OCI-LY7 (cell line): ENCODE data around the gene RBM19. TPM values are rescaled to one million over a fixed set of nuclear protein-coding genes. Genes with fewer than 3 reads are reported as not detected.
"Not testable (repeated sequence)": the region's sequence is repeated elsewhere in the genome, so short reads cannot be mapped to it uniquely, and the experiment has no call there.

Source experiments
- BruUV-seq: library from RNA; stranded (reverse); fragments of 400-500 nt; replicated peaks from 2 replicates; lab custom pipeline; 2021; lab: Mats Ljungman, UMichigan
- CTCF ChIA-PET: fragments of 300-600 bp; sonication (Branson Sonifier 250); formaldehyde crosslinking; loops from one replicate; lab custom pipeline; 2022; ENCODE audit warnings: antibody characterized with exemption; ENCODE audit not compliant: unreplicated experiment; lab: Charles Lee
- POLR2A ChIA-PET: fragments of 300-600 bp; sonication (Branson Sonifier 250); formaldehyde crosslinking; loops from one replicate; lab custom pipeline; 2022; ENCODE audit warnings: antibody characterized with exemption; lab: Charles Lee
- DNase-seq: peaks from one replicate; pipeline ENCODE4 v3.0.0-alpha.2; 2015; ENCODE audit warnings: low spot score
- H2AFZ ChIP-seq: fragments of 200-600 bp; sonication (generic), shearing (Covaris generic); 2 replicates; pipeline ENCODE4 v1.6.1; 2014; ENCODE audit warnings: mild to moderate bottlenecking, antibody characterized with exemption, low read length, moderate library complexity
- H3K27ac ChIP-seq: fragments of 200-600 bp; sonication (generic); 2 replicates; pipeline ENCODE4 v1.5.1; 2014; ENCODE audit warnings: mixed run types, low read depth, mild to moderate bottlenecking, moderate library complexity, low read length, inconsistent platforms; ENCODE audit not compliant: poor library complexity, severe bottlenecking
- H3K36me3 ChIP-seq: fragments of 200-600 bp; sonication (generic); 2 replicates; pipeline ENCODE4 v1.6.1; 2014; ENCODE audit warnings: mild to moderate bottlenecking, antibody characterized with exemption, low read length, moderate library complexity, mixed read lengths; ENCODE audit not compliant: insufficient read depth
- H3K4me1 ChIP-seq: fragments of 200-600 bp; sonication (generic); 2 replicates; pipeline ENCODE4 v1.5.1; 2014; ENCODE audit warnings: mild to moderate bottlenecking, low read length; ENCODE audit not compliant: insufficient read depth, poor library complexity, severe bottlenecking
- H3K4me2 ChIP-seq: fragments of 200-600 bp; sonication (generic); 2 replicates; pipeline ENCODE4 v1.6.1; 2014; ENCODE audit warnings: mild to moderate bottlenecking, low read length
- H3K4me3 ChIP-seq: fragments of 200-600 bp; sonication (generic); 2 replicates; pipeline ENCODE4 v1.5.1; 2014; ENCODE audit warnings: mild to moderate bottlenecking, low read depth, low read length; ENCODE audit not compliant: poor library complexity, severe bottlenecking
- H3K79me2 ChIP-seq: fragments of 200-600 bp; sonication (generic); 2 replicates; pipeline ENCODE4 v1.6.1; 2016; ENCODE audit warnings: low read depth, mild to moderate bottlenecking, low read length, moderate library complexity, mixed read lengths; ENCODE audit not compliant: insufficient read depth
- H3K9me2 ChIP-seq: fragments of 200-600 bp; sonication (generic); 2 replicates; pipeline ENCODE4 v1.6.1; 2016; ENCODE audit warnings: mild to moderate bottlenecking, low read length, mixed read lengths; ENCODE audit not compliant: insufficient read depth
- H3K9me3 ChIP-seq: fragments of 200-600 bp; sonication (generic); 2 replicates; pipeline ENCODE4 v1.6.1; 2014; ENCODE audit warnings: mild to moderate bottlenecking, mixed run types, low read length, mixed read lengths
- H4K20me1 ChIP-seq: fragments of 200-600 bp; sonication (generic); 2 replicates; pipeline ENCODE4 v1.6.1; 2014; ENCODE audit warnings: mild to moderate bottlenecking, antibody characterized with exemption, low read length, moderate library complexity, mixed read lengths; ENCODE audit not compliant: insufficient read depth
- EZH2phosphoT487 ChIP-seq: fragments of 200-600 bp; sonication (generic); IDR thresholded peaks from 2 replicates; pipeline ENCODE4 v1.6.1; 2018; ENCODE audit warnings: low read depth, borderline replicate concordance, mild to moderate bottlenecking, mixed run types, antibody characterized with exemption, low read length, moderate library complexity, mixed read lengths
- intact Hi-C: fragments of 100-400 bp; cut with micrococcal nuclease; formaldehyde crosslinking; loops from one replicate; pipeline ENCODE4 v1.10.0; 2022; ENCODE audit not compliant: unreplicated experiment
- total RNA-seq, 2 experiments: library from RNA; depleted of rRNA in 1 of 2; stranded (reverse); fragments of >200 nt in 1 of 2; shearing (Covaris generic) in 1 of 2; gene quantifications; 2 replicates each; pipeline ENCODE4 v1.2.3, GENCODE V29; 2014 to 2022
- TF ChIP-seq, protein P1 (sequence below): fragments of 200-600 bp; sonication (generic); conservative IDR thresholded peaks from 2 replicates; pipeline ENCODE4 v1.5.1; 2014; ENCODE audit warnings: mild to moderate bottlenecking, antibody characterized with exemption, low read length, moderate library complexity, mixed read lengths

RBM19 gene
- total RNA-seq, 2 experiments from 2014 or later, result 37.8 to 46.2 TPM

DNA sequence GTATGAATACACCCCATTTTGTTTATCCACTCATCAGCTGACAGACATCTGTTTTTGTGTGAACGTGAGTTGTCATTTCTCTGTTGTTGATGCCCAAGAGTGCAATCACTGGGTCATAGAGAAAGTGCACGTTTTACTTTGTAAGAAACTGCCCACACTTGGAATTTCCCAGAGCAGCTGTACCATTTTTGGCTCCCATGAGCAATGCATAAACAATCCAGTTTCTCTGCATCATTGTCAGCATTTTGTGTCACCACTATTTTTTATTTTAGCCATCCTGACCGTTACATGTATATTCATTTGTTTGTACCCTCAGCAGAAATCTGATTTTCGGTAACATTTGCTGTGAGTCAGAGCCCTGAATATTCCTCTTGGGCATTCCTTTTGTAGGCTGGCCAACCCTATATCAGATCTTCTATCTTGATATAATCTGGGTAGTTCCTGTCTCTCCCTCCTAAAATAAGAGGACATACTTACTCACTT, 62.7 kb downstream of the RBM19 start:
- H3K4me3 ChIP-seq, result no peak overlapping the region
- no peaks in the 10 kb centered on the region for H3K9me3 ChIP-seq
- intact Hi-C loops, result no loop called here
- TF ChIP-seq, protein P1, sequence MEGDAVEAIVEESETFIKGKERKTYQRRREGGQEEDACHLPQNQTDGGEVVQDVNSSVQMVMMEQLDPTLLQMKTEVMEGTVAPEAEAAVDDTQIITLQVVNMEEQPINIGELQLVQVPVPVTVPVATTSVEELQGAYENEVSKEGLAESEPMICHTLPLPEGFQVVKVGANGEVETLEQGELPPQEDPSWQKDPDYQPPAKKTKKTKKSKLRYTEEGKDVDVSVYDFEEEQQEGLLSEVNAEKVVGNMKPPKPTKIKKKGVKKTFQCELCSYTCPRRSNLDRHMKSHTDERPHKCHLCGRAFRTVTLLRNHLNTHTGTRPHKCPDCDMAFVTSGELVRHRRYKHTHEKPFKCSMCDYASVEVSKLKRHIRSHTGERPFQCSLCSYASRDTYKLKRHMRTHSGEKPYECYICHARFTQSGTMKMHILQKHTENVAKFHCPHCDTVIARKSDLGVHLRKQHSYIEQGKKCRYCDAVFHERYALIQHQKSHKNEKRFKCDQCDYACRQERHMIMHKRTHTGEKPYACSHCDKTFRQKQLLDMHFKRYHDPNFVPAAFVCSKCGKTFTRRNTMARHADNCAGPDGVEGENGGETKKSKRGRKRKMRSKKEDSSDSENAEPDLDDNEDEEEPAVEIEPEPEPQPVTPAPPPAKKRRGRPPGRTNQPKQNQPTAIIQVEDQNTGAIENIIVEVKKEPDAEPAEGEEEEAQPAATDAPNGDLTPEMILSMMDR, result no peak
- no peak for TF ChIP-seq EZH2phosphoT487
- peaks cover 29% of the 10 kb centered on the region for H3K36me3 ChIP-seq
- H3K9me2 ChIP-seq, result no peaks in the 10 kb centered on the region
- no peaks in the 10 kb centered on the region for H3K4me1 ChIP-seq
- no peaks in the 10 kb centered on the region for H4K20me1 ChIP-seq
- H3K4me2 ChIP-seq, result no peak overlapping the region
- no TSS peak for BruUV-seq
- no peak for DNase-seq
- H3K79me2 ChIP-seq, result no peaks in the 10 kb centered on the region
- CTCF ChIA-PET, result no interaction called here
- no peak overlapping the region for H2AFZ ChIP-seq
- H3K27ac ChIP-seq, result no peak overlapping the region
- POLR2A ChIA-PET, result interaction anchor here (0.6 kb wide), 1 partner anchor 14 kb away, joined by 5 read pairs; no protein-coding TSS in a partner anchor

DNA sequence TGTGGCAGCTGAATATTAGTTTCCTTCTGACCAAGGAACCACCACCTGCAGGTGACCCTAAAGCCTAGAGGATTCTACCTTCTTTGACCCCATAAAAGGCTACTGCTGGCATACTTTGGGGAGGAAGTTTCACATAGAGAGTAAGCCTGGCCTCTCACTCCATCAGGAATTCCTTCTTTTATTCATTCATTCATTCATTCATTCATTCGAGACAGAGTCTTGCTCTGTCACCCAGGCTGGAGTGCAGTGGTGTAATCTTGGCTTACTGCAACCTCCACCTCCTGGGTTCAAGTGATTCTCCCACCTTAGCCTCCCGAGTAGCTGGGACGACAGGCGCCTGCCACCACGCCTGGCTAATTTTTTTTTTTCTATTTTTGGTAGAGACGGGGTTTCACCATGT, 64.8 kb downstream of the RBM19 start:
- intact Hi-C loops, H4K20me1 ChIP-seq, H3K79me2 ChIP-seq, H3K9me2 ChIP-seq, H3K9me3 ChIP-seq, H3K4me3 ChIP-seq, BruUV-seq, CTCF ChIA-PET, H3K4me2 ChIP-seq, H2AFZ ChIP-seq, DNase-seq, H3K27ac ChIP-seq, H3K4me1 ChIP-seq, POLR2A ChIA-PET: not testable (repeated sequence)
- H3K36me3 ChIP-seq, result peaks cover 22% of the 10 kb centered on the region

DNA sequence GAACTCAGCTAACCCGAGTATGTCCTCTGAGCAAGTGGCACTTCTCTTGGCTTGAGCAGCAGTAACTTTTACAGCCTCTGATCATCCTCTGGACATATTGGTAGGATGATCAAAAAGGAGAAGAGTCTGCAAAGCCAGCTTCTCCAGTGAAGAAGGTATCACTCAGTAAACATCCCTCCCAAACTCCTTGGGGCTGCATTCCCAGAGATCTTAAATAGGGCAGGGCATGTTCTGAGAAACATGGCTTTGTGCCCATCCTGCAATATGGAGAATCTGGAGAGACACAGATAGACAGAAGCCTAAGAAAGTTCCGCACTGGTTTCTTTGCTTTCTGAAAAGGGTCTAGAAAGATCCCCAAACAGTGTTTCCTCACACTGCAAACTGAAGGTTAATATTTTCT, 65.4 kb downstream of the RBM19 start:
- Histone ChIP-seq H3K79me2 (no peaks in the 10 kb centered on the region), H3K36me3 (peaks cover 16% of the 10 kb centered on the region), H3K4me1 (no peaks in the 10 kb centered on the region), H2AFZ (no peak overlapping the region), H3K27ac (no peak overlapping the region), H3K4me3 (no peak overlapping the region), H4K20me1 (no peaks in the 10 kb centered on the region), H3K9me2 (no peaks in the 10 kb centered on the region), H3K4me2 (no peak overlapping the region), H3K9me3 (no peaks in the 10 kb centered on the region)
- BruUV-seq, result no TSS peak
- CTCF ChIA-PET, result no interaction called here
- no peak for DNase-seq
- POLR2A ChIA-PET, result no interaction called here
- TF ChIP-seq, protein P1, result no peak
- TF ChIP-seq EZH2phosphoT487, result no peak
- intact Hi-C loops, result no loop called here
